Measurements from ENCODE around the gene WWOX. TPM values are rescaled to one million over a fixed set of nuclear protein-coding genes. Genes with fewer than 3 reads are reported as not detected.

Gene WWOX
- total RNA-seq, 1 donor from 2014 or later, result 19.2 TPM

- no peak overlapping the region for H3K4me3 ChIP-seq
- intact Hi-C loops (cut with DNase I), result no loop called here
- no peak overlapping the region for H3K27ac ChIP-seq
- H3K9me3 ChIP-seq, result no peaks in the 10 kb centered on the region
- ATAC-seq (no peak), DNase-seq (no peak)
- no peak for TF ChIP-seq CTCF (IDR thresholded peaks at IDR 0.05)
- H3K4me1 ChIP-seq, result no peaks in the 10 kb centered on the region
- H3K27me3 ChIP-seq (ENCODE audit: low read depth), result no peaks in the 10 kb centered on the region
- H3K36me3 ChIP-seq, result no peaks in the 10 kb centered on the region
Measured at GRCh38 chr16:79076047-79076767, 976.8 kb downstream of the WWOX start.

GRCh38 chr16:79077346-79077745 lies 977.9 kb downstream of the WWOX start:
- Histone ChIP-seq H3K36me3 (no peaks in the 10 kb centered on the region), H3K4me1 (no peaks in the 10 kb centered on the region), H3K27me3 (ENCODE audit: low read depth) (no peaks in the 10 kb centered on the region), H3K27ac (no peak overlapping the region), H3K9me3 (no peaks in the 10 kb centered on the region), H3K4me3 (no peak overlapping the region)
- ATAC-seq (no peak), DNase-seq (no peak)
- intact Hi-C loops (cut with DNase I), result no loop called here
- TF ChIP-seq CTCF (IDR thresholded peaks at IDR 0.05), result no peak

- no peaks in the 10 kb centered on the region for H3K36me3 ChIP-seq
- ATAC-seq (no peak), DNase-seq (no peak)
- H3K27me3 ChIP-seq (ENCODE audit: low read depth), result no peaks in the 10 kb centered on the region
- no peak overlapping the region for H3K27ac ChIP-seq
- no peaks in the 10 kb centered on the region for H3K9me3 ChIP-seq
- H3K4me3 ChIP-seq, result no peak overlapping the region
- TF ChIP-seq CTCF (IDR thresholded peaks at IDR 0.05), result no peak
- no peaks in the 10 kb centered on the region for H3K4me1 ChIP-seq
- intact Hi-C loops (cut with DNase I), result no loop called here
Measured at GRCh38 chr16:79079656-79080420, 980.4 kb downstream of the WWOX start.

GRCh38 chr16:79081297-79082066 lies 982.0 kb downstream of the WWOX start:
- TF ChIP-seq CTCF (IDR thresholded peaks at IDR 0.05), result no peak
- no peaks in the 10 kb centered on the region for H3K36me3 ChIP-seq
- H3K9me3 ChIP-seq, result no peaks in the 10 kb centered on the region
- DNase-seq (no peak), ATAC-seq (no peak)
- no peak overlapping the region for H3K4me3 ChIP-seq
- H3K4me1 ChIP-seq, result no peaks in the 10 kb centered on the region
- intact Hi-C loops (cut with DNase I), result no loop called here
- no peak overlapping the region for H3K27ac ChIP-seq
- H3K27me3 ChIP-seq (ENCODE audit: low read depth), result no peaks in the 10 kb centered on the region

GRCh38 chr16:79082970-79083369 lies 983.5 kb downstream of the WWOX start:
- Histone ChIP-seq H3K27ac (no peak overlapping the region), H3K4me1 (no peaks in the 10 kb centered on the region), H3K27me3 (ENCODE audit: low read depth) (no peaks in the 10 kb centered on the region), H3K9me3 (no peaks in the 10 kb centered on the region), H3K36me3 (no peaks in the 10 kb centered on the region), H3K4me3 (no peak overlapping the region)
- intact Hi-C loops (cut with DNase I), result no loop called here
- no peak for TF ChIP-seq CTCF (IDR thresholded peaks at IDR 0.05)
- DNase-seq (no peak), ATAC-seq (no peak)

Data from lower lobe of right lung (tissue), 2 donors.